Right atrium auricular region (tissue), 2 donors: Measurements from ENCODE around the gene PCDHA11. TPM values are rescaled to one million over a fixed set of nuclear protein-coding genes. Genes with fewer than 3 reads are reported as not detected.

Experiments
- DNase-seq: peaks from one replicate; pipeline ENCODE4 v3.0.0-alpha.2; 2019; ENCODE audit warnings: low spot score
- H3K27ac ChIP-seq, 2 donors: fragments of 200-600 bp; sonication (generic); 1 replicate in 1 of 2; 2 replicates in 1 of 2; pipeline ENCODE4 v1.5.1; 2016 to 2019
- H3K27me3 ChIP-seq, 2 donors: fragments of 200-600 bp; sonication (generic); one replicate each; pipeline versions ENCODE4 v1.5.1 to v1.6.0; 2017 to 2019
- H3K36me3 ChIP-seq: fragments of 200-600 bp; sonication (generic); one replicate; pipeline ENCODE4 v1.5.1; 2016
- H3K4me1 ChIP-seq, 2 donors: fragments of 200-600 bp; sonication (generic); one replicate each; pipeline versions ENCODE4 v1.5.1 to v1.6.0; 2017 to 2019
- H3K4me3 ChIP-seq, 2 donors: fragments of 200-600 bp; sonication (generic); 1 replicate in 1 of 2; 2 replicates in 1 of 2; pipeline ENCODE4 v1.5.1; 2017 to 2019; ENCODE audit warnings: mild to moderate bottlenecking in 1 of 2, moderate library complexity in 1 of 2
- H3K9me3 ChIP-seq, 2 donors: fragments of 200-600 bp; sonication (generic); one replicate each; pipeline ENCODE4 v1.5.1; 2019
- CTCF ChIP-seq, 2 donors: fragments of 200-600 bp; sonication (generic); IDR thresholded peaks; one replicate each; pipeline ENCODE4 v1.5.1; 2019; ENCODE audit warnings: antibody characterized with exemption in 2 of 2
- total RNA-seq, 2 donors: library from RNA; depleted of rRNA; stranded (reverse); fragments of >200 nt; gene quantifications; one replicate each; pipeline ENCODE4 v1.1.0, GENCODE V29; 2016

The PCDHA11 gene
- total RNA-seq, 2 donors from 2014 or later: 0.12 to 0.96 TPM

GRCh38 chr5:140883373-140883772, 14.6 kb downstream of the PCDHA11 start:
- DNase-seq: no peak
- H3K9me3 ChIP-seq: peaks cover 0 to 42% of the 10 kb centered on the region in 2 donors

GRCh38 chr5:140883927-140884697, 15.4 kb downstream of the PCDHA11 start:
- H3K27me3 ChIP-seq: no peaks in the 10 kb centered on the region
- TF ChIP-seq CTCF (IDR thresholded peaks at IDR 0.05): no peak
- no peak overlapping the region for H3K4me3 ChIP-seq
- H3K36me3 ChIP-seq: no peaks in the 10 kb centered on the region
- no peak for DNase-seq
- peaks cover 0 to 42% of the 10 kb centered on the region in 2 donors for H3K9me3 ChIP-seq
- no peaks in the 10 kb centered on the region for H3K4me1 ChIP-seq
- H3K27ac ChIP-seq: no peak overlapping the region

More at GRCh38 chr5:140883373-140883772, 14.6 kb downstream of the PCDHA11 start:
- no peaks in the 10 kb centered on the region for H3K36me3 ChIP-seq
- no peaks in the 10 kb centered on the region for H3K27me3 ChIP-seq
- H3K27ac ChIP-seq: no peak overlapping the region
- H3K4me3 ChIP-seq: no peak overlapping the region
- TF ChIP-seq CTCF (IDR thresholded peaks at IDR 0.05): no peak
- no peaks in the 10 kb centered on the region for H3K4me1 ChIP-seq

- DNase-seq: no peak
- Histone ChIP-seq H3K27me3 (no peaks in the 10 kb centered on the region), H3K4me1 (no peaks in the 10 kb centered on the region), H3K27ac (no peak overlapping the region), H3K36me3 (no peaks in the 10 kb centered on the region), H3K9me3 (peaks cover 3 to 11% of the 10 kb centered on the region in 2 donors), H3K4me3 (no peak overlapping the region)
- no peak for TF ChIP-seq CTCF (IDR thresholded peaks at IDR 0.05)
These were observed 47.6 kb downstream of the PCDHA11 start for GRCh38 chr5:140916325-140916724.

Other genes with a start within 250 kb of the PCDHA11 start
- gene CD14, start 235.8 kb upstream of the PCDHA11 start, total RNA-seq: 10 to 100 TPM; 25.0 to 74.1 TPM
- gene TMCO6, start 229.5 kb upstream of the PCDHA11 start, total RNA-seq: 10 to 100 TPM; 10.6 to 26.0 TPM
- 10 to 100 TPM; 79.1 to 81.5 TPM for gene NDUFA2, start 221.3 kb upstream of the PCDHA11 start, total RNA-seq
- 100 to 1,000 TPM in 1 of 2 donors, 10 to 100 TPM in 1; 75.1 to 106 TPM for gene IK, start 221.1 kb upstream of the PCDHA11 start, total RNA-seq
- 10 to 100 TPM in 1 of 2 donors, 1 to 10 TPM in 1; 8.3 to 12.4 TPM for gene WDR55, start 204.1 kb upstream of the PCDHA11 start, total RNA-seq
- gene DND1, start 195.4 kb upstream of the PCDHA11 start, total RNA-seq: under 1 TPM in 1 of 2 donors, not detected in 1; 0.51 TPM
- 10 to 100 TPM; 33.9 to 45.6 TPM for gene HARS1, start 177.6 kb upstream of the PCDHA11 start, total RNA-seq
- 10 to 100 TPM; 14.5 to 16.2 TPM for gene HARS2, start 177.5 kb upstream of the PCDHA11 start, total RNA-seq
- gene ZMAT2, start 168.5 kb upstream of the PCDHA11 start, total RNA-seq: 10 to 100 TPM; 21.2 to 33.7 TPM
- gene PCDHA1, start 82.8 kb upstream of the PCDHA11 start, total RNA-seq: not detected
- gene PCDHA2, start 74.1 kb upstream of the PCDHA11 start, total RNA-seq: under 1 TPM; 0.07 to 0.20 TPM
- under 1 TPM; 0.43 to 0.48 TPM for gene PCDHA3, start 67.9 kb upstream of the PCDHA11 start, total RNA-seq
- under 1 TPM; 0.43 to 0.63 TPM for gene PCDHA4, start 61.9 kb upstream of the PCDHA11 start, total RNA-seq
- under 1 TPM in 1 of 2 donors, not detected in 1; 0.16 TPM for gene PCDHA5, start 47.3 kb upstream of the PCDHA11 start, total RNA-seq
- gene PCDHA6, start 41.0 kb upstream of the PCDHA11 start, total RNA-seq: under 1 TPM; 0.20 to 0.82 TPM
- under 1 TPM in 1 of 2 donors, not detected in 1; 0.07 TPM for gene PCDHA7, start 34.7 kb upstream of the PCDHA11 start, total RNA-seq
- not detected for gene PCDHA8, start 27.8 kb upstream of the PCDHA11 start, total RNA-seq
- gene PCDHA9, start 20.6 kb upstream of the PCDHA11 start, total RNA-seq: under 1 TPM in 1 of 2 donors, not detected in 1; 0.04 TPM
- gene PCDHA10, start 13.1 kb upstream of the PCDHA11 start, total RNA-seq: under 1 TPM; 0.52 to 0.55 TPM
- under 1 TPM; 0.59 to 0.67 TPM for gene PCDHA12, start 6.4 kb downstream of the PCDHA11 start, total RNA-seq
- gene PCDHA13, start 13.2 kb downstream of the PCDHA11 start, total RNA-seq: under 1 TPM; 0.15 to 0.39 TPM
- gene PCDHAC1, start 57.3 kb downstream of the PCDHA11 start, total RNA-seq: under 1 TPM; 0.26 to 0.51 TPM
- gene PCDHAC2, start 97.5 kb downstream of the PCDHA11 start, total RNA-seq: 1 to 10 TPM; 3.7 to 4.1 TPM
- gene PCDHB1, start 182.4 kb downstream of the PCDHA11 start, total RNA-seq: not detected
- gene PCDHB2, start 225.7 kb downstream of the PCDHA11 start, total RNA-seq: 1 to 10 TPM; 1.8 to 2.2 TPM
- under 1 TPM; 0.63 to 0.83 TPM for gene PCDHB3, start 231.5 kb downstream of the PCDHA11 start, total RNA-seq